GM23338 (cell line): ENCODE results near the gene TYSND1. TPM values are rescaled to one million over a fixed set of nuclear protein-coding genes. Genes with fewer than 3 reads are reported as not detected.

Source experiments
- ATAC-seq: fragments of 200-7000 bp; cut with Tn5 transposase; 3 replicates; pipeline ENCODE4 v1.9.1; 2020
- DNase-seq: peaks from one replicate; pipeline ENCODE4 v3.0.0-alpha.2; 2015; ENCODE audit warnings: low spot score
- H2AFZ ChIP-seq: fragments of 200-600 bp; sonication (generic); 2 replicates; pipeline ENCODE4 v1.8.0; 2016; ENCODE audit warnings: antibody characterized with exemption, mild to moderate bottlenecking, moderate library complexity
- H3F3A ChIP-seq: fragments of 200-600 bp; sonication (generic); replicated peaks from 2 replicates; pipeline ENCODE4 v1.8.0; 2017; ENCODE audit warnings: antibody characterized with exemption, mixed run types, low read depth
- H3K27ac ChIP-seq: fragments of 200-600 bp; sonication (generic); 2 replicates; pipeline ENCODE4 v1.6.1; 2016; ENCODE audit warnings: low read depth
- H3K27me3 ChIP-seq: fragments of 200-600 bp; sonication (generic); 2 replicates; pipeline ENCODE4 v1.8.0; 2016; ENCODE audit warnings: mild to moderate bottlenecking, mixed run types, moderate library complexity; ENCODE audit not compliant: insufficient read depth
- H3K36me3 ChIP-seq: fragments of 200-600 bp; sonication (generic); 2 replicates; pipeline ENCODE4 v1.8.0; 2016; ENCODE audit warnings: mild to moderate bottlenecking; ENCODE audit not compliant: insufficient read depth
- H3K4me1 ChIP-seq: fragments of 200-600 bp; sonication (generic); 2 replicates; pipeline ENCODE4 v1.8.0; 2016; ENCODE audit warnings: mild to moderate bottlenecking, moderate library complexity; ENCODE audit not compliant: insufficient read depth
- H3K4me2 ChIP-seq: fragments of 200-600 bp; sonication (generic); 2 replicates; pipeline ENCODE4 v1.7.1; 2017; ENCODE audit warnings: mixed run types
- H3K4me3 ChIP-seq: fragments of 200-600 bp; sonication (generic); 2 replicates; pipeline ENCODE4 v1.6.1; 2016; ENCODE audit warnings: mixed run types
- H3K79me2 ChIP-seq: fragments of 200-600 bp; sonication (generic); replicated peaks from 2 replicates; pipeline ENCODE4 v1.8.0; 2017; ENCODE audit warnings: mild to moderate bottlenecking; ENCODE audit not compliant: insufficient read depth
- H3K9me2 ChIP-seq: fragments of 200-600 bp; sonication (generic); 2 replicates; pipeline ENCODE4 v1.8.0; 2017; ENCODE audit not compliant: insufficient read depth
- H4K20me1 ChIP-seq: fragments of 200-600 bp; sonication (generic); replicated peaks from 2 replicates; pipeline ENCODE4 v1.8.0; 2017; ENCODE audit warnings: mild to moderate bottlenecking; ENCODE audit not compliant: insufficient read depth
- H3K27ac Mint-ChIP-seq: 2 replicates; pipeline ENCODE4 v1.8.0; 2020; ENCODE audit warnings: inconsistent platforms, mild to moderate bottlenecking, moderate library complexity, mixed read lengths
- H3K27me3 Mint-ChIP-seq: 3 replicates; pipeline ENCODE4 v1.8.0; 2022; ENCODE audit warnings: low read depth, mild to moderate bottlenecking, moderate library complexity, mixed read lengths, inconsistent platforms; ENCODE audit not compliant: insufficient read depth, poor library complexity
- H3K36me3 Mint-ChIP-seq: 3 replicates; pipeline ENCODE4 v1.8.0; 2021; ENCODE audit warnings: low read depth, mild to moderate bottlenecking, inconsistent platforms, moderate library complexity, mixed read lengths
- H3K4me1 Mint-ChIP-seq: 3 replicates; pipeline ENCODE4 v1.8.0; 2020; ENCODE audit warnings: mild to moderate bottlenecking, inconsistent platforms, mixed read lengths
- H3K4me3 Mint-ChIP-seq: 3 replicates; pipeline ENCODE4 v1.8.0; 2021; ENCODE audit warnings: moderate library complexity, mild to moderate bottlenecking, inconsistent platforms, mixed read lengths
- H3K9me3 Mint-ChIP-seq: 3 replicates; pipeline ENCODE4 v1.8.0; 2020; ENCODE audit warnings: moderate library complexity, mild to moderate bottlenecking, inconsistent platforms, mixed read lengths
- CREB1 ChIP-seq: fragments of 250-450 bp; sonication (Bioruptor Pico); IDR thresholded peaks from 2 replicates; pipeline ENCODE4 v1.5.0; 2020; ENCODE audit warnings: low read depth, mild to moderate bottlenecking, moderate library complexity
- EZH2 ChIP-seq: fragments of 200-600 bp; sonication (generic); IDR thresholded peaks from one replicate; pipeline ENCODE4 v1.8.0; 2017; ENCODE audit warnings: antibody characterized with exemption, mild to moderate bottlenecking, low read depth; ENCODE audit not compliant: unreplicated experiment
- EZH2phosphoT487 ChIP-seq: fragments of 200-600 bp; sonication (generic); IDR thresholded peaks from one replicate; pipeline ENCODE4 v1.8.1; 2018; ENCODE audit warnings: antibody characterized with exemption; ENCODE audit not compliant: unreplicated experiment
- JUNB ChIP-seq: IDR thresholded peaks from one replicate; pipeline ENCODE4 v1.6.1; 2016; ENCODE audit warnings: antibody characterized with exemption; ENCODE audit not compliant: unreplicated experiment
- NANOG ChIP-seq: IDR thresholded peaks from 2 replicates; pipeline ENCODE4 v1.6.1; 2016; ENCODE audit warnings: antibody characterized with exemption, borderline replicate concordance
- POLR2AphosphoS5 ChIP-seq: IDR thresholded peaks from 2 replicates; pipeline ENCODE4 v1.6.1; 2016; ENCODE audit warnings: antibody characterized with exemption, low read depth
- STAT1 ChIP-seq: IDR thresholded peaks from one replicate; pipeline ENCODE4 v1.6.1; 2016; ENCODE audit warnings: antibody characterized with exemption; ENCODE audit not compliant: unreplicated experiment
- ZNF114 ChIP-seq: fragments of 250-450 bp; sonication (Bioruptor Pico); IDR thresholded peaks from 2 replicates; pipeline ENCODE4 v1.5.0; 2020; ENCODE audit warnings: mild to moderate bottlenecking, moderate library complexity
- ZNF331 ChIP-seq: fragments of 250-450 bp; sonication (Bioruptor Pico); IDR thresholded peaks from 2 replicates; pipeline ENCODE4 v1.5.0; 2020; ENCODE audit warnings: low read depth, mild to moderate bottlenecking, moderate library complexity
- ZNF462 ChIP-seq: fragments of 250-450 bp; sonication (Bioruptor Pico); IDR thresholded peaks from 2 replicates; pipeline ENCODE4 v1.5.0; 2020; ENCODE audit warnings: mild to moderate bottlenecking, moderate library complexity
- polyA plus RNA-seq: library from polyadenylated mRNA; unstranded; fragments of >200 nt; fragmentation: Nextera tagmentation; extraction: Ambion mirVana; gene quantifications from 2 replicates; pipeline ENCODE4 v1.2.1, GENCODE V29; 2016
- total RNA-seq: library from RNA; depleted of rRNA; stranded (reverse); fragments of >200 nt; shearing (Covaris generic); gene quantifications from 2 replicates; pipeline ENCODE4 v1.2.3, GENCODE V29; 2014
- TF ChIP-seq, protein P1 (sequence below): IDR thresholded peaks from 2 replicates; pipeline ENCODE4 v1.6.1; 2016; ENCODE audit warnings: antibody characterized with exemption
- TF ChIP-seq, protein P2 (sequence below), 2 experiments: fragments of 200-600 bp in 1 of 2; sonication (generic) in 1 of 2; conservative IDR thresholded peaks; 2 replicates each; pipeline versions ENCODE4 v1.5.1 to v1.6.1; 2016 to 2017; ENCODE audit warnings: antibody characterized with exemption in 2 of 2, low read depth in 2 of 2, mild to moderate bottlenecking in 2 of 2, moderate library complexity in 1 of 2
- TF ChIP-seq, protein P3 (sequence below): IDR thresholded peaks from one replicate; pipeline ENCODE4 v1.6.1; 2018; ENCODE audit warnings: antibody characterized with exemption; ENCODE audit not compliant: unreplicated experiment

TYSND1 gene
- total and polyA plus RNA-seq, 2 experiments from 2014 or later: 5.2 to 19.5 TPM

GRCh38 chr10:70119623-70120022, 26.9 kb downstream of the TYSND1 start:
- no peaks in the 10 kb centered on the region for H3K36me3 Mint-ChIP-seq
- H3K27ac ChIP-seq: no peak overlapping the region
- TF ChIP-seq CREB1 (CRISPR knock-in tag) (no peak), STAT1 (no peak), EZH2 (no peak), ZNF114 (CRISPR knock-in tag) (no peak), EZH2phosphoT487 (no peak), NANOG (no peak), JUNB (no peak), POLR2AphosphoS5 (no peak), ZNF462 (CRISPR knock-in tag) (no peak), ZNF331 (CRISPR knock-in tag) (no peak)
- TF ChIP-seq, protein P1, sequence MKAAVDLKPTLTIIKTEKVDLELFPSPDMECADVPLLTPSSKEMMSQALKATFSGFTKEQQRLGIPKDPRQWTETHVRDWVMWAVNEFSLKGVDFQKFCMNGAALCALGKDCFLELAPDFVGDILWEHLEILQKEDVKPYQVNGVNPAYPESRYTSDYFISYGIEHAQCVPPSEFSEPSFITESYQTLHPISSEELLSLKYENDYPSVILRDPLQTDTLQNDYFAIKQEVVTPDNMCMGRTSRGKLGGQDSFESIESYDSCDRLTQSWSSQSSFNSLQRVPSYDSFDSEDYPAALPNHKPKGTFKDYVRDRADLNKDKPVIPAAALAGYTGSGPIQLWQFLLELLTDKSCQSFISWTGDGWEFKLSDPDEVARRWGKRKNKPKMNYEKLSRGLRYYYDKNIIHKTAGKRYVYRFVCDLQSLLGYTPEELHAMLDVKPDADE: no peak
- TF ChIP-seq, protein P2, sequence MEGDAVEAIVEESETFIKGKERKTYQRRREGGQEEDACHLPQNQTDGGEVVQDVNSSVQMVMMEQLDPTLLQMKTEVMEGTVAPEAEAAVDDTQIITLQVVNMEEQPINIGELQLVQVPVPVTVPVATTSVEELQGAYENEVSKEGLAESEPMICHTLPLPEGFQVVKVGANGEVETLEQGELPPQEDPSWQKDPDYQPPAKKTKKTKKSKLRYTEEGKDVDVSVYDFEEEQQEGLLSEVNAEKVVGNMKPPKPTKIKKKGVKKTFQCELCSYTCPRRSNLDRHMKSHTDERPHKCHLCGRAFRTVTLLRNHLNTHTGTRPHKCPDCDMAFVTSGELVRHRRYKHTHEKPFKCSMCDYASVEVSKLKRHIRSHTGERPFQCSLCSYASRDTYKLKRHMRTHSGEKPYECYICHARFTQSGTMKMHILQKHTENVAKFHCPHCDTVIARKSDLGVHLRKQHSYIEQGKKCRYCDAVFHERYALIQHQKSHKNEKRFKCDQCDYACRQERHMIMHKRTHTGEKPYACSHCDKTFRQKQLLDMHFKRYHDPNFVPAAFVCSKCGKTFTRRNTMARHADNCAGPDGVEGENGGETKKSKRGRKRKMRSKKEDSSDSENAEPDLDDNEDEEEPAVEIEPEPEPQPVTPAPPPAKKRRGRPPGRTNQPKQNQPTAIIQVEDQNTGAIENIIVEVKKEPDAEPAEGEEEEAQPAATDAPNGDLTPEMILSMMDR (conservative IDR thresholded peaks at IDR 0.05; ENCODE audit: low read depth in 2 of 2): no peak
- TF ChIP-seq, protein P3, sequence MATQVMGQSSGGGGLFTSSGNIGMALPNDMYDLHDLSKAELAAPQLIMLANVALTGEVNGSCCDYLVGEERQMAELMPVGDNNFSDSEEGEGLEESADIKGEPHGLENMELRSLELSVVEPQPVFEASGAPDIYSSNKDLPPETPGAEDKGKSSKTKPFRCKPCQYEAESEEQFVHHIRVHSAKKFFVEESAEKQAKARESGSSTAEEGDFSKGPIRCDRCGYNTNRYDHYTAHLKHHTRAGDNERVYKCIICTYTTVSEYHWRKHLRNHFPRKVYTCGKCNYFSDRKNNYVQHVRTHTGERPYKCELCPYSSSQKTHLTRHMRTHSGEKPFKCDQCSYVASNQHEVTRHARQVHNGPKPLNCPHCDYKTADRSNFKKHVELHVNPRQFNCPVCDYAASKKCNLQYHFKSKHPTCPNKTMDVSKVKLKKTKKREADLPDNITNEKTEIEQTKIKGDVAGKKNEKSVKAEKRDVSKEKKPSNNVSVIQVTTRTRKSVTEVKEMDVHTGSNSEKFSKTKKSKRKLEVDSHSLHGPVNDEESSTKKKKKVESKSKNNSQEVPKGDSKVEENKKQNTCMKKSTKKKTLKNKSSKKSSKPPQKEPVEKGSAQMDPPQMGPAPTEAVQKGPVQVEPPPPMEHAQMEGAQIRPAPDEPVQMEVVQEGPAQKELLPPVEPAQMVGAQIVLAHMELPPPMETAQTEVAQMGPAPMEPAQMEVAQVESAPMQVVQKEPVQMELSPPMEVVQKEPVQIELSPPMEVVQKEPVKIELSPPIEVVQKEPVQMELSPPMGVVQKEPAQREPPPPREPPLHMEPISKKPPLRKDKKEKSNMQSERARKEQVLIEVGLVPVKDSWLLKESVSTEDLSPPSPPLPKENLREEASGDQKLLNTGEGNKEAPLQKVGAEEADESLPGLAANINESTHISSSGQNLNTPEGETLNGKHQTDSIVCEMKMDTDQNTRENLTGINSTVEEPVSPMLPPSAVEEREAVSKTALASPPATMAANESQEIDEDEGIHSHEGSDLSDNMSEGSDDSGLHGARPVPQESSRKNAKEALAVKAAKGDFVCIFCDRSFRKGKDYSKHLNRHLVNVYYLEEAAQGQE: no peak
- DNase-seq: no peak
- no peaks in the 10 kb centered on the region for H3K9me2 ChIP-seq
- H3K9me3 Mint-ChIP-seq: no peaks in the 10 kb centered on the region; the same call in 2 of the 3 replicates
- H3K27ac Mint-ChIP-seq: no peak overlapping the region
- no peaks in the 10 kb centered on the region for H3K36me3 ChIP-seq
- no peaks in the 10 kb centered on the region for H3F3A ChIP-seq
- no peak overlapping the region for H3K4me3 Mint-ChIP-seq
- no peak for ATAC-seq
- H3K4me1 ChIP-seq: no peaks in the 10 kb centered on the region
- H3K4me1 Mint-ChIP-seq: peaks cover 3% of the 10 kb centered on the region; the same call in 1 of the 3 replicates
- H3K4me2 ChIP-seq: no peak overlapping the region
- no peak overlapping the region for H3K4me3 ChIP-seq
- no peak overlapping the region for H2AFZ ChIP-seq
- H4K20me1 ChIP-seq: no peaks in the 10 kb centered on the region
- no peaks in the 10 kb centered on the region for H3K27me3 ChIP-seq
- H3K27me3 Mint-ChIP-seq: peaks cover 13% of the 10 kb centered on the region
- H3K79me2 ChIP-seq: no peaks in the 10 kb centered on the region
